Measurements from ENCODE around the gene TADA3. TPM values are rescaled to one million over a fixed set of nuclear protein-coding genes. Genes with fewer than 3 reads are reported as not detected.

The TADA3 gene
- polyA plus RNA-seq, 2 of the 4 experiments (the other 2 are of a cell fraction), result 42.6 to 50.3 TPM

DNA sequence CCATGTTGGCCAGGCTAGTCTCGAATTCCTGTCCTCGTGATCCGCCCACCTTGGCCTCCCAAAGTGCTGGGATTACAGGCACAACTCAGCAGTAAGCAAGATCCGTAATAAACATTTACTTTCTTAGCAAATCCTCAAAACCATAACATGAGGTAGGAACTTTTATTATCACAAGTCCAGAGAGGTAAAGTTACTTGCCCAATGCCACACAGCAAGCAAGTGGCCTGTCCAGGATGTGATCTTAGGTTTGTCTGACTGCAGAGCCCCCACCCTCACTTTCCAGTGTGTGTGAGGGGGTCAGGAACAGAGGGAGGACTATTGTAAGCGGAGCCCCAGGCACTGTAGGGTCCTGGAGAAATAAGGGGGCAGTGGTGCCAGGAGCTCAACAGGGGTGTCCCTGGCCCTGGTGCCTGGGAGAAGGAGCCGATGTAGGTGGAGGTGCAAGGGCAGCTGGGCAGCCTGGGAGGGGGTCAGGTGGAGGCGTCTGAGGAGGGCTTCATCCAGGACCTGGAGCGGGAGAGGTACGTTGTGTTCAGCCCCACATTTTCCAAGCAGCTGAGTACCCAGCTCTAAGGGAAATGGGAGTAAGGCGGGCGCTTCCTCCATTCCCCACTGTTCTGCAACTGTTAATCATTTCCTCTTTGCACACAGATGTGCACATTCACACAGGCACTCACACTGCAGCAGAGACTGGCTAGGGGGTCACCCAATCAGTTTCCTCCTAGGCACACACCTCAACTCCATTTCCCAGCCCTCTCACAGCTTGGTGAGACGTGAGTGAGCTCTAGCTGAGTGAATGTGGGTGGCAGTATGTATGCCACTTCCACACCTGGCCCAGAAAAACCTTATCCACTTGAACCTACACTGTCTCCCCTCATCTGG lies 45.7 kb upstream of the TADA3 start:
- ATAC-seq (no peak), DNase-seq (ENCODE audit: low read depth in 1 of 2, low spot score in 1 of 2) (no peak), FAIRE-seq (no peak)
- Histone ChIP-seq H3K4me1 (peaks cover 7% of the 10 kb centered on the region; the same call in 2 of the 3 replicates), H3K4me3 (no peak overlapping the region), H3K27ac (no peak overlapping the region), H3K4me2 (no peak overlapping the region), H3K9me3 (no peaks in the 10 kb centered on the region)
- POLR2A ChIA-PET, result interaction anchor here (0.6 to 0.8 kb wide), 2 partner anchors 109 to 440 kb away, joined by 3 read pairs; no protein-coding TSS in a partner anchor
- TF ChIP-seq ZFP36 (IDR thresholded peaks at IDR 0.05; ENCODE audit: borderline replicate concordance, partially characterized antibody) (no peak), SMC3 (IDR thresholded peaks at IDR 0.05) (no peak), REST (IDR thresholded peaks at IDR 0.05) (no peak)
- CTCF ChIA-PET, result interaction anchor here (0.6 to 1.9 kb wide), 5 partner anchors 11 to 146 kb away, joined by 3 to 6 read pairs (median 4); no protein-coding TSS in a partner anchor
- 94% methylated on average over 12 of the region's 12 CpGs for WGBS (ENCODE audit: missing lambda C conversion rate)

DNA sequence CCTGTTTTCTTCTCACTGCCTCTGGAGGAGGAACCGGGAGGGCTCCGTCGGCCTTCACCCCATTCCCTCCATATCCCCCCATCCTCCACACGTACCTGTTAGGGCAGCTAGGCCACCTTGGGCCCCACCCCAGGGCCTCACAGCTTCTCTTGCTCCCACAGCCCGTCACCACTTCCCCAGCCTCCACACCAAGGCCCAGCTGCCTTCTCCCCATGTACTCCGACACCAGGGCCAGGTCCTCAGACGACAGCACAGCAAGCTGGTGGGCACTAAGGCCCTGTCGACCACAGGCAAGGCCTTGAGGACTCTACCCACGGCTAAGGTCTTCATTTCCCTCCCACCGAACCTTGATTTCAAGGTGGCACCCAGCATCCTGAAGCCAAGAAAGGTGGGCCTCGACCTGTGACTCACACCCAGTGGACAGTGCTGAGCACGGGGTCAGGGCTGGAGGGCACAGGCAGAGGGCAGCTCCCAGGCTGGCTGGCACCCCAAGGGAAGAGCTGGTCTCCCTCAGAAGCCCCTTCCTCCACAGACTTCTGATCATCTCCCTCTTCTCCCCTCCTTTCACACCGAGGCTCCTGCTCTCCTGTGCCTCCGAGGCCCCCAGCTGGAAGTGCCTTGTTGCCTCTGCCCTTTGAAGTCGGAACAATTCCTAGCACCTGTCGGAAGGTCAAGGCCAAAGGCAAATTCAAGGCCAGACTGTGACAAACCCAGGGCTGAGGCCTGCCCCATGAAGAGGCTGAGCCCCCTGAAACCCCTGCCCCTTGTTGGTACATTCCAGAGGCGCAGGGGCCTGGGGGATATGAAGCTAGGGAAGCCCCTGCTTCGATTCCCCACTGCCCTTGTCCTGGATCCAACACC lies 42.5 kb upstream of the TADA3 start:
- Histone ChIP-seq H3K4me2 (no peak overlapping the region), H3K4me1 (no peaks in the 10 kb centered on the region), H3K4me3 (no peak overlapping the region), H3K27ac (no peak overlapping the region), H3K9me3 (no peaks in the 10 kb centered on the region)
- peak in 1 of 2 experiments; percentile 8; a peak in 1 of 6 replicates for ATAC-seq
- FAIRE-seq, result no peak
- POLR2A ChIA-PET, result no interaction called here
- CTCF ChIA-PET, result interaction anchor here (0.8 to 1.2 kb wide), 3 partner anchors 9 to 112 kb away, joined by 4 to 9 read pairs (median 5); no protein-coding TSS in a partner anchor
- no peak for DNase-seq (ENCODE audit: low read depth in 1 of 2, low spot score in 1 of 2)
- WGBS (ENCODE audit: missing lambda C conversion rate), result 84% methylated on average over 17 of the region's 18 CpGs
- TF ChIP-seq HOXB13 (CRISPR knock-in tag; IDR thresholded peaks at IDR 0.05; ENCODE audit: low read depth) (no peak), CBX2 (IDR thresholded peaks at IDR 0.05; ENCODE audit: borderline replicate concordance, low read depth) (no peak)

- ChIA-PET POLR2A (no interaction called here), CTCF (interaction anchor here (1.1 to 2.2 kb wide), 2 partner anchors 25 to 113 kb away, joined by 3 to 11 read pairs; no protein-coding TSS in a partner anchor)
- Histone ChIP-seq H3K27ac (no peak overlapping the region), H3K4me2 (no peak overlapping the region), H3K4me3 (no peak overlapping the region), H3K9me3 (no peaks in the 10 kb centered on the region), H3K4me1 (no peaks in the 10 kb centered on the region)
- DNase-seq (ENCODE audit: low read depth in 1 of 2, low spot score in 1 of 2) (no peak), ATAC-seq (no peak), FAIRE-seq (no peak)
- 98% methylated on average over 6 of the region's 9 CpGs for WGBS (ENCODE audit: missing lambda C conversion rate)
- TF ChIP-seq CHD2 (IDR thresholded peaks at IDR 0.05; ENCODE audit: low read length, partially characterized antibody) (no peak), SREBF2 (IDR thresholded peaks at IDR 0.05) (no peak), TFCP2L1 (CRISPR knock-in tag; IDR thresholded peaks at IDR 0.05) (no peak), ZSCAN20 (CRISPR knock-in tag; IDR thresholded peaks at IDR 0.05) (no peak), CTCF (IDR thresholded peaks at IDR 0.05) (no peak), ESRRA (IDR thresholded peaks at IDR 0.05; ENCODE audit: borderline replicate concordance, low read length) (no peak), MYC (IDR thresholded peaks at IDR 0.05; ENCODE audit: borderline replicate concordance, low read length) (no peak), EP300 (IDR thresholded peaks at IDR 0.05) (no peak), MAX (IDR thresholded peaks at IDR 0.05) (no peak), HOXA7 (CRISPR knock-in tag; IDR thresholded peaks at IDR 0.05) (no peak)
- TF ChIP-seq, protein P1, sequence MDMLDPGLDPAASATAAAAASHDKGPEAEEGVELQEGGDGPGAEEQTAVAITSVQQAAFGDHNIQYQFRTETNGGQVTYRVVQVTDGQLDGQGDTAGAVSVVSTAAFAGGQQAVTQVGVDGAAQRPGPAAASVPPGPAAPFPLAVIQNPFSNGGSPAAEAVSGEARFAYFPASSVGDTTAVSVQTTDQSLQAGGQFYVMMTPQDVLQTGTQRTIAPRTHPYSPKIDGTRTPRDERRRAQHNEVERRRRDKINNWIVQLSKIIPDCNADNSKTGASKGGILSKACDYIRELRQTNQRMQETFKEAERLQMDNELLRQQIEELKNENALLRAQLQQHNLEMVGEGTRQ (IDR thresholded peaks at IDR 0.05), result no peak
Observed at GRCh38 chr3:9833078-9833477, 40.8 kb upstream of the TADA3 start.
